Astrocyte (in vitro differentiated cells and primary cell): ENCODE measurements around the gene GABBR2.

ENCODE experiments used
- EZH2 ChIP-seq: IDR thresholded peaks from 2 replicates; pipeline ENCODE4 v1.6.1; 2012; ENCODE audit warnings: mild to moderate bottlenecking, low read length, inconsistent platforms; ENCODE audit not compliant: insufficient read depth
- TF ChIP-seq, protein P1 (sequence below): IDR thresholded peaks from 2 replicates; pipeline ENCODE4 v1.5.1; 2011; ENCODE audit warnings: low read depth, mild to moderate bottlenecking, inconsistent platforms, low read length, moderate library complexity; ENCODE audit not compliant: insufficient read depth

GRCh38 chr9:98745470-98745869 lies 36.7 kb upstream of the GABBR2 start:
- TF ChIP-seq, protein P1, sequence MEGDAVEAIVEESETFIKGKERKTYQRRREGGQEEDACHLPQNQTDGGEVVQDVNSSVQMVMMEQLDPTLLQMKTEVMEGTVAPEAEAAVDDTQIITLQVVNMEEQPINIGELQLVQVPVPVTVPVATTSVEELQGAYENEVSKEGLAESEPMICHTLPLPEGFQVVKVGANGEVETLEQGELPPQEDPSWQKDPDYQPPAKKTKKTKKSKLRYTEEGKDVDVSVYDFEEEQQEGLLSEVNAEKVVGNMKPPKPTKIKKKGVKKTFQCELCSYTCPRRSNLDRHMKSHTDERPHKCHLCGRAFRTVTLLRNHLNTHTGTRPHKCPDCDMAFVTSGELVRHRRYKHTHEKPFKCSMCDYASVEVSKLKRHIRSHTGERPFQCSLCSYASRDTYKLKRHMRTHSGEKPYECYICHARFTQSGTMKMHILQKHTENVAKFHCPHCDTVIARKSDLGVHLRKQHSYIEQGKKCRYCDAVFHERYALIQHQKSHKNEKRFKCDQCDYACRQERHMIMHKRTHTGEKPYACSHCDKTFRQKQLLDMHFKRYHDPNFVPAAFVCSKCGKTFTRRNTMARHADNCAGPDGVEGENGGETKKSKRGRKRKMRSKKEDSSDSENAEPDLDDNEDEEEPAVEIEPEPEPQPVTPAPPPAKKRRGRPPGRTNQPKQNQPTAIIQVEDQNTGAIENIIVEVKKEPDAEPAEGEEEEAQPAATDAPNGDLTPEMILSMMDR, result no peak
- TF ChIP-seq EZH2, result no peak
